ENCODE results near the gene COL18A1.

- TF ChIP-seq, protein P1, sequence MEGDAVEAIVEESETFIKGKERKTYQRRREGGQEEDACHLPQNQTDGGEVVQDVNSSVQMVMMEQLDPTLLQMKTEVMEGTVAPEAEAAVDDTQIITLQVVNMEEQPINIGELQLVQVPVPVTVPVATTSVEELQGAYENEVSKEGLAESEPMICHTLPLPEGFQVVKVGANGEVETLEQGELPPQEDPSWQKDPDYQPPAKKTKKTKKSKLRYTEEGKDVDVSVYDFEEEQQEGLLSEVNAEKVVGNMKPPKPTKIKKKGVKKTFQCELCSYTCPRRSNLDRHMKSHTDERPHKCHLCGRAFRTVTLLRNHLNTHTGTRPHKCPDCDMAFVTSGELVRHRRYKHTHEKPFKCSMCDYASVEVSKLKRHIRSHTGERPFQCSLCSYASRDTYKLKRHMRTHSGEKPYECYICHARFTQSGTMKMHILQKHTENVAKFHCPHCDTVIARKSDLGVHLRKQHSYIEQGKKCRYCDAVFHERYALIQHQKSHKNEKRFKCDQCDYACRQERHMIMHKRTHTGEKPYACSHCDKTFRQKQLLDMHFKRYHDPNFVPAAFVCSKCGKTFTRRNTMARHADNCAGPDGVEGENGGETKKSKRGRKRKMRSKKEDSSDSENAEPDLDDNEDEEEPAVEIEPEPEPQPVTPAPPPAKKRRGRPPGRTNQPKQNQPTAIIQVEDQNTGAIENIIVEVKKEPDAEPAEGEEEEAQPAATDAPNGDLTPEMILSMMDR (IDR thresholded peaks at IDR 0.05) = peak; percentile 97 to 98 (median 98)
- TF ChIP-seq POLR2A (IDR thresholded peaks at IDR 0.05) (no peak), POLR2AphosphoS5 (IDR thresholded peaks at IDR 0.05) (peak; percentile 52 to 56 (median 54)), EP300 (IDR thresholded peaks at IDR 0.05; ENCODE audit: low read depth) (peak; percentile 63)
Measured at GRCh38 chr21:45439161-45439872, 34.4 kb downstream of the COL18A1 start.

Measured in transverse colon (tissue), 4 donors.